ENCODE measurements around the gene ERICH4.

ERICH4 gene

GRCh38 chr19:41442473-41443355, at the start of gene ERICH4:
Gene ERICH4, plus strand, starts transcription at chr19:41443156. Its CDS starts 14 bp downstream, at chr19:41443170.
- Histone ChIP-seq H3K4me1 (ENCODE audit: insufficient read depth, low read length) (no peaks in the 10 kb centered on the region), H3K4me3 (ENCODE audit: low read length) (no peak within 1 kb of the TSS), H3K9me3 (ENCODE audit: insufficient read depth, low read depth, low read length) (no peaks in the 10 kb centered on the region), H3K27ac (ENCODE audit: low read length) (no peak within 1 kb of the TSS), H3K36me3 (ENCODE audit: insufficient read depth, low read depth, low read length) (peaks cover 5% of the 10 kb centered on the region; the same call in 1 of the 2 replicates), H3K27me3 (ENCODE audit: insufficient read depth, low read length) (peaks cover 7% of the 10 kb centered on the region; the same call in 1 of the 2 replicates), H3K9ac (ENCODE audit: low read depth, low read length) (no peak within 1 kb of the TSS)

- Histone ChIP-seq H3K27me3 (ENCODE audit: insufficient read depth, low read length) (no peaks in the 10 kb centered on the region), H3K27ac (ENCODE audit: low read length) (no peak overlapping the region), H3K36me3 (ENCODE audit: insufficient read depth, low read depth, low read length) (peaks cover 18% of the 10 kb centered on the region), H3K9ac (ENCODE audit: low read depth, low read length) (no peak overlapping the region), H3K9me3 (ENCODE audit: insufficient read depth, low read depth, low read length) (no peaks in the 10 kb centered on the region), H3K4me3 (ENCODE audit: low read length) (no peak overlapping the region), H3K4me1 (ENCODE audit: insufficient read depth, low read length) (peaks cover 2% of the 10 kb centered on the region; the same call in 1 of the 2 replicates)
These were observed 47.6 kb upstream of the ERICH4 start for GRCh38 chr19:41395355-41395754.

- Histone ChIP-seq H3K27ac (ENCODE audit: low read length) (peak within 1 kb of the TSS; percentile 98), H3K36me3 (ENCODE audit: insufficient read depth, low read depth, low read length) (no peaks in the 10 kb centered on the region), H3K9ac (ENCODE audit: low read depth, low read length) (peak within 1 kb of the TSS; percentile 96), H3K27me3 (ENCODE audit: insufficient read depth, low read length) (no peaks in the 10 kb centered on the region), H3K9me3 (ENCODE audit: insufficient read depth, low read depth, low read length) (no peaks in the 10 kb centered on the region), H3K4me1 (ENCODE audit: insufficient read depth, low read length) (peaks cover 2% of the 10 kb centered on the region; the same call in 1 of the 2 replicates), H3K4me3 (ENCODE audit: low read length) (peak within 1 kb of the TSS; percentile 94)
These were observed 45.6 kb upstream of the ERICH4 start, which contains the start of the genes BCKDHA and EXOSC5 for GRCh38 chr19:41397086-41398049. Gene BCKDHA, plus strand, starts transcription at chr19:41397818. Its CDS starts 10 bp downstream, at chr19:41397828. Gene EXOSC5, minus strand, starts transcription at chr19:41397359. Its CDS starts 31 bp downstream, at chr19:41397328.

DNA sequence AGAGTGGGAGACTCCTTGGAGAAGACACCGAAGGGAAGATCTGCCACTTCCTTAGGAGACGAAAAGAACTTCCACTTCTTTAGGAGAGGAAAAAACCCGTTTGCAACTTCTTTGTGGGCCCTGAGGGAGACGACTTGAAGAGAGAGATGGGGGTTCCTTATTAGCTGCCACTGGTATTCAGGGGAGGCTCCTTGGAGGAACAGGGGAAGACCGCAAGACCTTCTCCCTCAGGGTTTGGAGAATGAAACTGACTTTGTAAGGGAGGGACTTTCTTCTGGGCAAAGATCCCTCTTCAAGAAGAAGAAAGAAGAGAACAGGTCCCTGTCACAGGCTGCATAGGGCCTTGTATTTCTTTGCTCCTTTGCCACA, 44.9 kb upstream of the ERICH4 start:
- no peaks in the 10 kb centered on the region for H3K27me3 ChIP-seq (ENCODE audit: insufficient read depth, low read length)
- H3K4me1 ChIP-seq (ENCODE audit: insufficient read depth, low read length) = peaks cover 2% of the 10 kb centered on the region; the same call in 1 of the 2 replicates
- H3K4me3 ChIP-seq (ENCODE audit: low read length) = peak overlapping the region; percentile 94
- H3K36me3 ChIP-seq (ENCODE audit: insufficient read depth, low read depth, low read length) = no peaks in the 10 kb centered on the region
- no peaks in the 10 kb centered on the region for H3K9me3 ChIP-seq (ENCODE audit: insufficient read depth, low read depth, low read length)
- H3K27ac ChIP-seq (ENCODE audit: low read length) = peak overlapping the region; percentile 98
- peak overlapping the region; percentile 96 for H3K9ac ChIP-seq (ENCODE audit: low read depth, low read length)

DNA sequence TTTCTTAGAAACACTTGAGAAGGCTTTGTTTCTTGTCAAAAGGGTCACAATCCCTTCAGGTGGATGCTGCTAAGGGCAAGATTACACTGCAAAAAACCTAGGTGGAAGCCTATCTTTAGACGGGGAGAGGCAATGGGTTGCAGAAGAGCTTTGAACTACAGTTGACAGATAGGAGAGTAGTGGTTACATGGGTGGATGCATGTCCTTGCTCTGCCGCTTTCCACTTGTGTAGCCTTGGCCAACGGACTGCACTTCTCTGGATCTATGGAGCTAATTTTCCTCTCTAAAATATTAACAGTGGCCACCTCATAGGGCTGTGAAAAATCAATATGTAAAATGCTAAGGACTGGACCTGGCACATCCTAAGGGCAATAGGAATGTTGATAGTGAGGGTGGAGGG, 44.4 kb upstream of the ERICH4 start:
- peak overlapping the region; percentile 96; the same call in 1 of the 2 replicates for H3K9ac ChIP-seq (ENCODE audit: low read depth, low read length)
- peak overlapping the region; percentile 94 for H3K4me3 ChIP-seq (ENCODE audit: low read length)
- peaks cover 2% of the 10 kb centered on the region; the same call in 1 of the 2 replicates for H3K4me1 ChIP-seq (ENCODE audit: insufficient read depth, low read length)
- H3K9me3 ChIP-seq (ENCODE audit: insufficient read depth, low read depth, low read length) = no peaks in the 10 kb centered on the region
- H3K36me3 ChIP-seq (ENCODE audit: insufficient read depth, low read depth, low read length) = no peaks in the 10 kb centered on the region
- no peaks in the 10 kb centered on the region for H3K27me3 ChIP-seq (ENCODE audit: insufficient read depth, low read length)
- H3K27ac ChIP-seq (ENCODE audit: low read length) = no peak overlapping the region

- H3K4me3 ChIP-seq (ENCODE audit: low read length) = peak overlapping the region; percentile 94; the same call in 1 of the 2 replicates
- H3K27me3 ChIP-seq (ENCODE audit: insufficient read depth, low read length) = no peaks in the 10 kb centered on the region
- H3K27ac ChIP-seq (ENCODE audit: low read length) = no peak overlapping the region
- H3K4me1 ChIP-seq (ENCODE audit: insufficient read depth, low read length) = peaks cover 2% of the 10 kb centered on the region; the same call in 1 of the 2 replicates
- peak overlapping the region; percentile 96; the same call in 1 of the 2 replicates for H3K9ac ChIP-seq (ENCODE audit: low read depth, low read length)
- H3K36me3 ChIP-seq (ENCODE audit: insufficient read depth, low read depth, low read length) = no peaks in the 10 kb centered on the region
- no peaks in the 10 kb centered on the region for H3K9me3 ChIP-seq (ENCODE audit: insufficient read depth, low read depth, low read length)
These were observed 43.9 kb upstream of the ERICH4 start for GRCh38 chr19:41399091-41399490.

GRCh38 chr19:41399525-41399924, 43.4 kb upstream of the ERICH4 start:
- no peak overlapping the region for H3K4me3 ChIP-seq (ENCODE audit: low read length)
- no peaks in the 10 kb centered on the region for H3K36me3 ChIP-seq (ENCODE audit: insufficient read depth, low read depth, low read length)
- H3K9me3 ChIP-seq (ENCODE audit: insufficient read depth, low read depth, low read length) = no peaks in the 10 kb centered on the region
- peaks cover 2% of the 10 kb centered on the region; the same call in 1 of the 2 replicates for H3K4me1 ChIP-seq (ENCODE audit: insufficient read depth, low read length)
- H3K9ac ChIP-seq (ENCODE audit: low read depth, low read length) = no peak overlapping the region; the same call in 1 of the 2 replicates
- no peaks in the 10 kb centered on the region for H3K27me3 ChIP-seq (ENCODE audit: insufficient read depth, low read length)
- no peak overlapping the region for H3K27ac ChIP-seq (ENCODE audit: low read length)

- H3K4me3 ChIP-seq (ENCODE audit: low read length) = no peak overlapping the region
- no peaks in the 10 kb centered on the region for H3K9me3 ChIP-seq (ENCODE audit: insufficient read depth, low read depth, low read length)
- H3K4me1 ChIP-seq (ENCODE audit: insufficient read depth, low read length) = peaks cover 2% of the 10 kb centered on the region; the same call in 1 of the 2 replicates
- H3K9ac ChIP-seq (ENCODE audit: low read depth, low read length) = no peak overlapping the region
- no peaks in the 10 kb centered on the region for H3K36me3 ChIP-seq (ENCODE audit: insufficient read depth, low read depth, low read length)
- H3K27ac ChIP-seq (ENCODE audit: low read length) = no peak overlapping the region
- H3K27me3 ChIP-seq (ENCODE audit: insufficient read depth, low read length) = no peaks in the 10 kb centered on the region
These were observed 41.5 kb upstream of the ERICH4 start for GRCh38 chr19:41401483-41401882.

GRCh38 chr19:41402010-41402409, 40.9 kb upstream of the ERICH4 start:
- no peak overlapping the region for H3K27ac ChIP-seq (ENCODE audit: low read length)
- no peak overlapping the region for H3K9ac ChIP-seq (ENCODE audit: low read depth, low read length)
- no peak overlapping the region for H3K4me3 ChIP-seq (ENCODE audit: low read length)
- no peaks in the 10 kb centered on the region for H3K9me3 ChIP-seq (ENCODE audit: insufficient read depth, low read depth, low read length)
- H3K36me3 ChIP-seq (ENCODE audit: insufficient read depth, low read depth, low read length) = no peaks in the 10 kb centered on the region
- H3K27me3 ChIP-seq (ENCODE audit: insufficient read depth, low read length) = no peaks in the 10 kb centered on the region
- H3K4me1 ChIP-seq (ENCODE audit: insufficient read depth, low read length) = peaks cover 2% of the 10 kb centered on the region; the same call in 1 of the 2 replicates

GRCh38 chr19:41403181-41403970, 39.6 kb upstream of the ERICH4 start:
- H3K4me1 ChIP-seq (ENCODE audit: insufficient read depth, low read length) = peaks cover 1% of the 10 kb centered on the region
- H3K9ac ChIP-seq (ENCODE audit: low read depth, low read length) = no peak overlapping the region
- H3K36me3 ChIP-seq (ENCODE audit: insufficient read depth, low read depth, low read length) = no peaks in the 10 kb centered on the region
- H3K9me3 ChIP-seq (ENCODE audit: insufficient read depth, low read depth, low read length) = no peaks in the 10 kb centered on the region
- no peak overlapping the region for H3K27ac ChIP-seq (ENCODE audit: low read length)
- H3K27me3 ChIP-seq (ENCODE audit: insufficient read depth, low read length) = no peaks in the 10 kb centered on the region
- no peak overlapping the region for H3K4me3 ChIP-seq (ENCODE audit: low read length)

Measured in iPS-20b (cell line).